GM12878 (cell line): ENCODE measurements around the gene WSCD2. TPM values are rescaled to one million over a fixed set of nuclear protein-coding genes. Genes with fewer than 3 reads are reported as not detected.

Experiments used
- ATAC-seq: fragments of 200-7000 bp; cut with Tn5 transposase; 3 replicates; pipeline ENCODE4 v1.9.1; 2020; ENCODE audit warnings: mild to moderate bottlenecking, moderate library complexity
- BruUV-seq: library from RNA; stranded (reverse); fragments of 400-500 nt; replicated peaks from 2 replicates; lab custom pipeline; 2021; lab: Mats Ljungman, UMichigan
- CTCF ChIA-PET: fragments of 300-600 bp; sonication (Branson Sonifier 250); formaldehyde crosslinking; extraction: SDS; loops from one replicate; lab custom pipeline; 2021; ENCODE audit warnings: inconsistent platforms; lab: Yijun Ruan, JAX
- POLR2A ChIA-PET: fragments of 350-600 bp; formaldehyde crosslinking; extraction: SDS; loops from one replicate; lab custom pipeline; 2021; ENCODE audit warnings: inconsistent platforms; lab: Charles Lee
- RAD21 ChIA-PET: fragments of 300-600 bp; sonication (Branson Sonifier 250); formaldehyde crosslinking; loops from one replicate; lab custom pipeline; 2023; ENCODE audit warnings: antibody characterized with exemption; ENCODE audit not compliant: unreplicated experiment; lab: Charles Lee
- SMC1A ChIA-PET: fragments of 300-600 bp; sonication (Branson Sonifier 250); formaldehyde crosslinking; loops from one replicate; lab custom pipeline; 2023; ENCODE audit not compliant: unreplicated experiment, uncharacterized antibody; lab: Charles Lee
- DNase-seq: peaks from one replicate; pipeline ENCODE4 v3.0.0-alpha.2; 2011; ENCODE audit warnings: low read depth, low spot score
- FAIRE-seq: peaks from 3 replicates; lab custom pipeline; 2011; peaks lifted over from hg19 to GRCh38; lab: Jason Lieb, UNC
- H2AFZ ChIP-seq: 2 replicates; pipeline ENCODE4 v1.6.0; 2011; ENCODE audit warnings: low read depth, low read length, control low read depth; ENCODE audit not compliant: control insufficient read depth
- H3K27ac ChIP-seq: 2 replicates; pipeline ENCODE4 v1.5.1; 2011; ENCODE audit warnings: control low read depth; ENCODE audit not compliant: control insufficient read depth, insufficient read depth
- H3K27me3 ChIP-seq, 2 experiments: replicated peaks in 1 of 2; 2 replicates each; pipeline versions ENCODE4 v1.6.0 to v1.6.1; 2011; ENCODE audit warnings: low read length in 1 of 2; ENCODE audit not compliant: control insufficient read depth in 2 of 2, insufficient read depth in 2 of 2
- H3K36me3 ChIP-seq, 2 experiments: 2 replicates each; pipeline ENCODE4 v1.5.1; 2011; ENCODE audit warnings: low read length in 1 of 2; ENCODE audit not compliant: control insufficient read depth in 2 of 2, insufficient read depth in 2 of 2
- H3K4me1 ChIP-seq: 2 replicates; pipeline ENCODE4 v1.6.1; 2011; ENCODE audit warnings: mild to moderate bottlenecking, low read length, moderate library complexity, mixed read lengths; ENCODE audit not compliant: control insufficient read depth, insufficient read depth
- H3K4me2 ChIP-seq: 2 replicates; pipeline ENCODE4 v1.6.0; 2011; ENCODE audit warnings: control low read depth; ENCODE audit not compliant: control insufficient read depth, insufficient read depth
- H3K4me3 ChIP-seq: fragments of 200-600 bp; sonication (generic); 2 replicates; pipeline ENCODE4 v1.5.1; 2016
- H3K79me2 ChIP-seq: 2 replicates; pipeline ENCODE4 v1.6.0; 2011; ENCODE audit warnings: low read length; ENCODE audit not compliant: control insufficient read depth, insufficient read depth
- H3K9ac ChIP-seq: 2 replicates; pipeline ENCODE4 v1.8.0; 2011; ENCODE audit warnings: low read length, control low read depth, mixed read lengths; ENCODE audit not compliant: control insufficient read depth, insufficient read depth
- H3K9me3 ChIP-seq: replicated peaks from 3 replicates; pipeline ENCODE4 v1.5.1; 2011; ENCODE audit warnings: mild to moderate bottlenecking, low read length; ENCODE audit not compliant: control insufficient read depth, insufficient read depth
- H4K20me1 ChIP-seq: 2 replicates; pipeline ENCODE4 v1.6.0; 2011; ENCODE audit not compliant: control insufficient read depth, insufficient read depth
- CHD2 ChIP-seq: IDR thresholded peaks from 2 replicates; pipeline ENCODE4 v1.6.1; 2011; ENCODE audit warnings: low read depth, low read length, improper control_type of control experiment, borderline replicate concordance
- CREB1 ChIP-seq: IDR thresholded peaks from 2 replicates; pipeline ENCODE4 v1.6.1; 2012; ENCODE audit warnings: low read depth, mild to moderate bottlenecking, inconsistent platforms
- KDM1A ChIP-seq: fragments of 200-600 bp; sonication (generic); IDR thresholded peaks from 2 replicates; pipeline ENCODE4 v1.6.1; 2016; ENCODE audit warnings: borderline replicate concordance
- MEF2B ChIP-seq: fragments of 450-650 bp; IDR thresholded peaks from 2 replicates; pipeline ENCODE4 v1.6.1; 2018; ENCODE audit warnings: mild to moderate bottlenecking, moderate library complexity; ENCODE audit not compliant: partially characterized antibody, poor library complexity, severe bottlenecking
- POLR2AphosphoS5 ChIP-seq: IDR thresholded peaks from 2 replicates; pipeline ENCODE4 v1.6.1; 2011; ENCODE audit warnings: mild to moderate bottlenecking, low read length, inconsistent platforms
- SP1 ChIP-seq: IDR thresholded peaks from one replicate; pipeline ENCODE4 v1.6.1; 2011; ENCODE audit warnings: low read depth, low read length
- TCF12 ChIP-seq: IDR thresholded peaks from 2 replicates; pipeline ENCODE4 v1.6.1; 2011; ENCODE audit warnings: low read depth, mild to moderate bottlenecking, low read length
- WGBS: methylation state at CpG from one replicate; pipeline ENCODE4 v1.1.6; 2016; ENCODE audit warnings: low lambda C conversion rate; ENCODE audit not compliant: insufficient replicate concordance, insufficient coverage; ENCODE audit errors: missing lambda C conversion rate; 5-methylcytosine and 5-hydroxymethylcytosine counted together
- in situ Hi-C: fragments of 300-500 bp; cut with MboI; formaldehyde crosslinking; loops from 9 replicates; pipeline ENCODE4 v1.14.3; 2018; ENCODE audit warnings: mixed read lengths
- intact Hi-C: fragments of 100-400 bp; cut with micrococcal nuclease; formaldehyde crosslinking; loops from one replicate; pipeline ENCODE4 v1.14.2; 2022; ENCODE audit not compliant: unreplicated experiment
- polyA plus RNA-seq, 11 experiments: library from polyadenylated mRNA; depleted of rRNA in 4 of 11; unstranded in 6 of 11; stranded (reverse) in 5 of 11; fragments of >200 nt; fragmentation: Nextera tagmentation in 4 of 11; fragmentation: Illumina TruSeq in 1 of 11; extraction: Ambion mirVana in 4 of 11; extraction: Trizol in 1 of 11; gene quantifications; 1 replicate in 1 of 11; 2 replicates in 10 of 11; pipeline versions ENCODE4 v1.2.1 to v1.2.3, GENCODE V29; 2011 to 2016; ENCODE audit warnings: inconsistent platforms in 2 of 11, missing spikeins in 2 of 11, low read depth in 1 of 11
- total RNA-seq, 4 experiments: library from RNA; depleted of rRNA in 3 of 4; stranded (reverse); fragments of >200 nt in 3 of 4; fragmentation: Illumina TruSeq in 1 of 4; extraction: Trizol in 1 of 4; gene quantifications; 2 replicates each; pipeline versions ENCODE4 v1.2.1 to v1.2.3, GENCODE V29; 2013 to 2021
- TF ChIP-seq, protein P1 (sequence below): fragments of 450-650 bp; IDR thresholded peaks from 2 replicates; pipeline ENCODE4 v1.6.1; 2017; ENCODE audit warnings: low read depth, mild to moderate bottlenecking, moderate library complexity
- TF ChIP-seq, protein P2 (sequence below): fragments of 450-650 bp; IDR thresholded peaks from 2 replicates; pipeline ENCODE4 v1.6.1; 2016; ENCODE audit warnings: mild to moderate bottlenecking
- TF ChIP-seq, protein P3 (sequence below): IDR thresholded peaks from 2 replicates; pipeline ENCODE4 v1.6.1; 2012; ENCODE audit warnings: low read length, inconsistent platforms
- TF ChIP-seq, protein P4 (sequence below): fragments of 450-650 bp; IDR thresholded peaks from 2 replicates; pipeline ENCODE4 v1.6.1; 2018; ENCODE audit warnings: mild to moderate bottlenecking, low read depth, moderate library complexity; ENCODE audit not compliant: partially characterized antibody

Gene WSCD2
- total and polyA plus RNA-seq, 10 of the 15 experiments (the other 5 are each of a cell fraction or from before 2014, with no cell fraction given) = 0.41 TPM; not detected in 9

DNA sequence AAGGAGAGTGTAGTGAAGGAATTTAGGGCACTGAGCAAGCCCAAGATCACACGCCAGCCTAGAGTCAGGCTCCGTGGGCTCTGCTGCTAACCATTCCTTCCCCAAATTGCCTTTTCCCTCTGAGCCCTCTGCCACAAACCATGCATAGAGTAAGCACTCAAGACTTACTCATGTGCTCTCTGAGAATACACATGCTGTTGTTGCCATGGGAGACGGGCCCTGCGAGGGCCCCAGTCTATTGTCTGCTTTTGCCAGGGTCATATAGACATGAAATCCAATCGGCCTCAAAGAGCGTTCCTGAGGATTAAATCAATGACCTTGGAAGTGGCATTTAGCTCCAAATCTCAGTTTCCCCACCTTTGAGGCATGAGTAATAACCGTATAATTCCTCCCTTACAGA, 48.7 kb upstream of the WSCD2 start (continued):
- TF ChIP-seq, protein P1, sequence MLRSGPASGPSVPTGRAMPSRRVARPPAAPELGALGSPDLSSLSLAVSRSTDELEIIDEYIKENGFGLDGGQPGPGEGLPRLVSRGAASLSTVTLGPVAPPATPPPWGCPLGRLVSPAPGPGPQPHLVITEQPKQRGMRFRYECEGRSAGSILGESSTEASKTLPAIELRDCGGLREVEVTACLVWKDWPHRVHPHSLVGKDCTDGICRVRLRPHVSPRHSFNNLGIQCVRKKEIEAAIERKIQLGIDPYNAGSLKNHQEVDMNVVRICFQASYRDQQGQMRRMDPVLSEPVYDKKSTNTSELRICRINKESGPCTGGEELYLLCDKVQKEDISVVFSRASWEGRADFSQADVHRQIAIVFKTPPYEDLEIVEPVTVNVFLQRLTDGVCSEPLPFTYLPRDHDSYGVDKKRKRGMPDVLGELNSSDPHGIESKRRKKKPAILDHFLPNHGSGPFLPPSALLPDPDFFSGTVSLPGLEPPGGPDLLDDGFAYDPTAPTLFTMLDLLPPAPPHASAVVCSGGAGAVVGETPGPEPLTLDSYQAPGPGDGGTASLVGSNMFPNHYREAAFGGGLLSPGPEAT = no peak
- TF ChIP-seq KDM1A (no peak), POLR2AphosphoS5 (no peak)

DNA sequence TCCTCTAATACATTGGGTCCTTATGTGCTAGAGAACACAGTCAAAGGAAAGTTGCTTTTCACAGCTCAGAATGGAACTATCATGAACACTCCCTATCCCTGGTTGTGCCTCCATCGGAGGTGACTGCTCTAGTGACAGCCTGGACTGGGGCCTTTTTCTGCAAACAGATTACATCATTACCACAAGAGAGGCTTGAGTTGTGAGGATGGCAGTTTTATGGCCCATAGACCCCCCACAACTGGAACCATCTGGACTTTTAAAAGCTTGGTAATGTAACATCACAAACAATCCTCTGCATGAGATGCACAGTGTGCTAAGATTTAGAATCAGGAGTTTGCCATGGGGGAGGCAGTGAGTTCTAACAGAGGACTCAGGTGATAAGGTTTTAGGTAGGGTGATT, 46.6 kb upstream of the WSCD2 start:
- H3K27ac ChIP-seq = no peak overlapping the region
- no peaks in the 10 kb centered on the region for H3K79me2 ChIP-seq
- H3K9ac ChIP-seq = no peak overlapping the region
- in situ Hi-C loops = no loop called here
- FAIRE-seq = no peak
- RAD21 ChIA-PET = no interaction called here
- no peak overlapping the region for H2AFZ ChIP-seq
- H3K4me1 ChIP-seq = no peaks in the 10 kb centered on the region
- 0% methylated on average over 1 of the region's 1 CpG for WGBS
- intact Hi-C loops = no loop called here
- BruUV-seq = no TSS peak
- SMC1A ChIA-PET = interaction anchor here (0.6 to 1.0 kb wide), 2 partner anchors 18 to 325 kb away, joined by 3 read pairs; no protein-coding TSS in a partner anchor
- no peaks in the 10 kb centered on the region for H4K20me1 ChIP-seq
- TF ChIP-seq, protein P2, sequence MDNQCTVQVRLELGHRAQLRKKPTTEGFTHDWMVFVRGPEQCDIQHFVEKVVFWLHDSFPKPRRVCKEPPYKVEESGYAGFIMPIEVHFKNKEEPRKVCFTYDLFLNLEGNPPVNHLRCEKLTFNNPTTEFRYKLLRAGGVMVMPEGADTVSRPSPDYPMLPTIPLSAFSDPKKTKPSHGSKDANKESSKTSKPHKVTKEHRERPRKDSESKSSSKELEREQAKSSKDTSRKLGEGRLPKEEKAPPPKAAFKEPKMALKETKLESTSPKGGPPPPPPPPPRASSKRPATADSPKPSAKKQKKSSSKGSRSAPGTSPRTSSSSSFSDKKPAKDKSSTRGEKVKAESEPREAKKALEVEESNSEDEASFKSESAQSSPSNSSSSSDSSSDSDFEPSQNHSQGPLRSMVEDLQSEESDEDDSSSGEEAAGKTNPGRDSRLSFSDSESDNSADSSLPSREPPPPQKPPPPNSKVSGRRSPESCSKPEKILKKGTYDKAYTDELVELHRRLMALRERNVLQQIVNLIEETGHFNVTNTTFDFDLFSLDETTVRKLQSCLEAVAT = no peak
- TF ChIP-seq CHD2 (no peak), TCF12 (no peak), CREB1 (no peak), MEF2B (no peak), SP1 (no peak)
- TF ChIP-seq, protein P3, sequence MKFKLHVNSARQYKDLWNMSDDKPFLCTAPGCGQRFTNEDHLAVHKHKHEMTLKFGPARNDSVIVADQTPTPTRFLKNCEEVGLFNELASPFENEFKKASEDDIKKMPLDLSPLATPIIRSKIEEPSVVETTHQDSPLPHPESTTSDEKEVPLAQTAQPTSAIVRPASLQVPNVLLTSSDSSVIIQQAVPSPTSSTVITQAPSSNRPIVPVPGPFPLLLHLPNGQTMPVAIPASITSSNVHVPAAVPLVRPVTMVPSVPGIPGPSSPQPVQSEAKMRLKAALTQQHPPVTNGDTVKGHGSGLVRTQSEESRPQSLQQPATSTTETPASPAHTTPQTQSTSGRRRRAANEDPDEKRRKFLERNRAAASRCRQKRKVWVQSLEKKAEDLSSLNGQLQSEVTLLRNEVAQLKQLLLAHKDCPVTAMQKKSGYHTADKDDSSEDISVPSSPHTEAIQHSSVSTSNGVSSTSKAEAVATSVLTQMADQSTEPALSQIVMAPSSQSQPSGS = no peak
- TF ChIP-seq, protein P4, sequence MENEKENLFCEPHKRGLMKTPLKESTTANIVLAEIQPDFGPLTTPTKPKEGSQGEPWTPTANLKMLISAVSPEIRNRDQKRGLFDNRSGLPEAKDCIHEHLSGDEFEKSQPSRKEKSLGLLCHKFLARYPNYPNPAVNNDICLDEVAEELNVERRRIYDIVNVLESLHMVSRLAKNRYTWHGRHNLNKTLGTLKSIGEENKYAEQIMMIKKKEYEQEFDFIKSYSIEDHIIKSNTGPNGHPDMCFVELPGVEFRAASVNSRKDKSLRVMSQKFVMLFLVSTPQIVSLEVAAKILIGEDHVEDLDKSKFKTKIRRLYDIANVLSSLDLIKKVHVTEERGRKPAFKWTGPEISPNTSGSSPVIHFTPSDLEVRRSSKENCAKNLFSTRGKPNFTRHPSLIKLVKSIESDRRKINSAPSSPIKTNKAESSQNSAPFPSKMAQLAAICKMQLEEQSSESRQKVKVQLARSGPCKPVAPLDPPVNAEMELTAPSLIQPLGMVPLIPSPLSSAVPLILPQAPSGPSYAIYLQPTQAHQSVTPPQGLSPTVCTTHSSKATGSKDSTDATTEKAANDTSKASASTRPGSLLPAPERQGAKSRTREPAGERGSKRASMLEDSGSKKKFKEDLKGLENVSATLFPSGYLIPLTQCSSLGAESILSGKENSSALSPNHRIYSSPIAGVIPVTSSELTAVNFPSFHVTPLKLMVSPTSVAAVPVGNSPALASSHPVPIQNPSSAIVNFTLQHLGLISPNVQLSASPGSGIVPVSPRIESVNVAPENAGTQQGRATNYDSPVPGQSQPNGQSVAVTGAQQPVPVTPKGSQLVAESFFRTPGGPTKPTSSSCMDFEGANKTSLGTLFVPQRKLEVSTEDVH = no peak
- no peak for ATAC-seq
- no peak overlapping the region for H3K4me3 ChIP-seq
- POLR2A ChIA-PET = no interaction called here
- CTCF ChIA-PET = no interaction called here
- H3K36me3 ChIP-seq = no peaks in the 10 kb centered on the region
- H3K9me3 ChIP-seq = no peaks in the 10 kb centered on the region; the same call in 2 of the 3 replicates
- no peak for DNase-seq
- H3K4me2 ChIP-seq = no peak overlapping the region
- H3K27me3 ChIP-seq = no peaks in the 10 kb centered on the region; a peak in 1 of 4 replicates
